Measurements from ENCODE around the gene ARMH1. TPM values are rescaled to one million over a fixed set of nuclear protein-coding genes. Genes with fewer than 3 reads are reported as not detected.
"Not testable (repeated sequence)": the region's sequence is repeated elsewhere in the genome, so short reads cannot be mapped to it uniquely, and the experiment has no call there.

The ARMH1 gene
- total RNA-seq, 4 donors from 2014 or later, result 0.47 to 2.4 (median 1.2) TPM

- TF ChIP-seq CTCF (IDR thresholded peaks at IDR 0.05), result no peak
- ATAC-seq (ENCODE audit: low FRiP score) (no peak), DNase-seq (ENCODE audit: low spot score) (no peak)
These were observed 21.6 kb downstream of the ARMH1 start for GRCh38 chr1:44696101-44696500.

GRCh38 chr1:44696789-44697345 is 22.4 kb downstream of the ARMH1 start:
- ATAC-seq (ENCODE audit: low FRiP score) (no peak), DNase-seq (ENCODE audit: low spot score) (no peak)
- TF ChIP-seq CTCF (IDR thresholded peaks at IDR 0.05), result no peak

- DNase-seq (ENCODE audit: low spot score), result no peak
- no peak for ATAC-seq (ENCODE audit: low FRiP score)
- TF ChIP-seq CTCF (IDR thresholded peaks at IDR 0.05), result no peak
These were observed 23.6 kb downstream of the ARMH1 start for GRCh38 chr1:44698138-44698537.

GRCh38 chr1:44699375-44699774 is 24.9 kb downstream of the ARMH1 start:
- not testable (repeated sequence) for ATAC-seq (ENCODE audit: low FRiP score); DNase-seq (ENCODE audit: low spot score)

GRCh38 chr1:44700573-44700972 is 26.1 kb downstream of the ARMH1 start:
- ATAC-seq (ENCODE audit: low FRiP score) (no peak), DNase-seq (ENCODE audit: low spot score) (no peak)
- TF ChIP-seq CTCF (IDR thresholded peaks at IDR 0.05), result no peak

- no peak for DNase-seq (ENCODE audit: low spot score)
- ATAC-seq (ENCODE audit: low FRiP score), result no peak
- TF ChIP-seq CTCF (IDR thresholded peaks at IDR 0.05), result no peak
These were observed 26.6 kb downstream of the ARMH1 start for GRCh38 chr1:44701141-44701573.

- ATAC-seq (ENCODE audit: low FRiP score), result no peak
- no peak for TF ChIP-seq CTCF (IDR thresholded peaks at IDR 0.05)
- DNase-seq (ENCODE audit: low spot score), result no peak
These were observed 31.0 kb downstream of the ARMH1 start for GRCh38 chr1:44705470-44705869.

GRCh38 chr1:44705938-44706337 is 31.4 kb downstream of the ARMH1 start:
- DNase-seq (ENCODE audit: low spot score), result no peak
- ATAC-seq (ENCODE audit: low FRiP score), result no peak
- TF ChIP-seq CTCF (IDR thresholded peaks at IDR 0.05), result no peak

Data from omental fat pad (tissue), 4 donors.